ENCODE measurements around the gene CAVIN3.

Gene CAVIN3

DNA sequence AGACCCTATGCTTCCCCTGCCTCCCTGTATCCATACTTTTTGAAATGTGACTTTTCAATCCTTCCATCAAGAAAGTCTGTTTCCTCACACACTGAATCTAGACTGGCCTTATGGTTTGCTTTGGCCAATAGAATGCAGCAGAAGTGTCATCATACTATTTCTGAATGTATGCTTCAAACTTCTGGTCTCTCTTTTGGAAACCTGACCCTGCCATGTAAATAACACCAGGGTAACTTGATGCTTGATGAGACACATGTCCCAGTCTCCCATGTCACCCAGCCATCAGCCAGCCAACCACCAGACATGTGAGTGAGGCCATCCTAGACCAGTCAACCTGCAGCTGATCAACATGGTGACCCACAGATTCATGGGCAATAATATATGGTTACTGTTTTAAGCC lies 29.7 kb upstream of the CAVIN3 start:
- Mint-ChIP-seq H3K27me3 (peaks cover 0 to 6% of the 10 kb centered on the region in 2 donors), H3K4me1 (ENCODE audit: low read depth in 2 of 2) (peaks cover 0 to 6% of the 10 kb centered on the region in 2 donors), H3K36me3 (ENCODE audit: insufficient read depth) (no peaks in the 10 kb centered on the region), H3K27ac (no peak overlapping the region), H3K4me3 (no peak overlapping the region), H3K9me3 (no peaks in the 10 kb centered on the region)
- DNase-seq (no peak), ATAC-seq (replicated peaks) (no peak)

DNA sequence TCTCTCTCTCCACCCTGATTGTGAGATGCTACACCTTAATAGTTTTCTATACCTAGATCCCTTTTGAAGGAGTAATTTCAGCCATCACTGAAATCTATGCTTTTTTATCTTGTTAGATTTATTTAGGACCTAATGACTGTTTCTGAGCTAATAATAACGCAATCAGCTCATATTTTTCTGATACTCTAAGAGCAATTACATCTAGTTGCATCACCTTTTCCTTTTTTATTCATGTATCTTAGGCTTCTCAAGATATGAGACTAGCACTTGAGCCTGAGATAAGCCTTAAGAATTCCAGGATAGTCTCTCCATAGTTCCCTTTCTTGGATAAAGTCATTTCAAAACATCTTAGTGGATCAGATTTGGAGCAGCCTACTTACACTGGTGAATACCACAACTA lies 25.1 kb upstream of the CAVIN3 start:
- Mint-ChIP-seq H3K4me3 (no peak overlapping the region), H3K36me3 (ENCODE audit: insufficient read depth) (no peaks in the 10 kb centered on the region), H3K27ac (no peak overlapping the region), H3K9me3 (no peaks in the 10 kb centered on the region), H3K27me3 (peaks cover 0 to 12% of the 10 kb centered on the region in 2 donors), H3K4me1 (ENCODE audit: low read depth in 2 of 2) (no peaks in the 10 kb centered on the region)
- DNase-seq = no peak
- ATAC-seq (replicated peaks) = no peak

DNA sequence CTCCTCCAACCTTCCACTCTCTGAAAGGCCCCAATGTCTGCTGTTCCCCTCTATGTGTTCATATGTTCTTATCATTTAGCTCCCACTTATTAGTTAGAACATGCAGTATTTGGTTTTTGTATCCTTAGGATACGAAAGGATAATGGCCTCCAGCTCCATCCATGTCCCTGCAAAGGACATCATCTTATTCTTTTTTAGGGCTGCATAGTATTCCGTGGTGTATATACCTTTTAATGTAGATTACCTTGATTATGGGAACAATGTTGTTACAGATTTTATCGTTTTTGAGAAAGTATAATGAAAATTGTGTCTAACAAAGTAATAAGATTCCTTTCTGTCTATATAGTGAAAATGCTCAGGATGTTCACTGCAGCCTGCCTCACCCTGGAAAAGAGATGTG lies 16.0 kb upstream of the CAVIN3 start:
- Mint-ChIP-seq H3K27me3 (peaks cover 24 to 28% of the 10 kb centered on the region in 2 donors), H3K27ac (no peak overlapping the region), H3K4me3 (no peak overlapping the region), H3K36me3 (ENCODE audit: insufficient read depth) (peaks cover 3% of the 10 kb centered on the region), H3K4me1 (ENCODE audit: low read depth in 2 of 2) (no peaks in the 10 kb centered on the region), H3K9me3 (no peaks in the 10 kb centered on the region)
- DNase-seq = no peak
- no peak for ATAC-seq (replicated peaks)

DNA sequence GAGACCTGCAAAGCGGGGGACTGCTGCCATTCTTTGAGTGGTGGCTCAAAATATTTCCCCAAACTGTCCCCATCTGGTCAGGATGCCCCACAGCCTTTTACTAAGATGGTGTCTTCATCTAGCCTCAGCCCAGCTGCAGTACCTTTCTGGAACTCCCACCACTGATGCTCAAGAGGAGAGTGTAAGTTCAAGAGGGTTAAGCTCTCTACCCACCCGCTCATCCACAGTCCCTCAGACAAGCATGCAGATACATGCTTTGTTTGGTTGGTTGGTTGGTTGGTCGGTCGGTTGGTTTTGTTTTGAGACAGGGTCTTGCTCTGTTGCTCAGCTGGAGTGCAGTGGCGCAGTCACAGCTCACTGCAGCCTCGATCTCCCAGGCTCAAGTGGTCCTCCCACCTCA lies 14.5 kb upstream of the CAVIN3 start:
- H3K27ac Mint-ChIP-seq = no peak overlapping the region
- H3K9me3 Mint-ChIP-seq = no peaks in the 10 kb centered on the region
- peaks cover 3% of the 10 kb centered on the region for H3K36me3 Mint-ChIP-seq (ENCODE audit: insufficient read depth)
- ATAC-seq (replicated peaks) = no peak
- DNase-seq = no peak
- H3K27me3 Mint-ChIP-seq = peaks cover 26 to 30% of the 10 kb centered on the region in 2 donors
- no peaks in the 10 kb centered on the region for H3K4me1 Mint-ChIP-seq (ENCODE audit: low read depth in 2 of 2)
- no peak overlapping the region for H3K4me3 Mint-ChIP-seq

DNA sequence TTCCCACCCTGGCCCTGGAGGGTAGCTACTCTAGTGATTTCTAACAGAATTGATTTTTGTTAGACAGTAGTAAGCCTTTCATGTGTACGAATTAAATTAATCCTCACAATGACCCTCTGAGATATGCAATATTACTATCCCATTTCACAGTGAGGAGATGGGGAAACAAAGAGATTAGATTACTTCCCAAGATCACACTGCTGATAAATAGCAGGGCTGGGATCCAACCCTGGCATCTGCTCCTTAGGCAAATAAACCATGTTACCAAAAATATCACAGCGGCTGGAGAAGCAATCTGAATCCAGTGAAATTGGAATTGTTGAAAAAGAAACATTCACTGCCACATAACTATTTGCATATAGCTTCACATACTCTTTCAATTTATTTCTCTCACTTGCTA lies 12.8 kb upstream of the CAVIN3 start:
- no peak for ATAC-seq (replicated peaks)
- DNase-seq = no peak
- Mint-ChIP-seq H3K27ac (no peak overlapping the region), H3K4me3 (no peak overlapping the region), H3K4me1 (ENCODE audit: low read depth in 2 of 2) (no peaks in the 10 kb centered on the region), H3K36me3 (ENCODE audit: insufficient read depth) (peaks cover 3% of the 10 kb centered on the region), H3K9me3 (no peaks in the 10 kb centered on the region), H3K27me3 (peaks cover 19 to 25% of the 10 kb centered on the region in 2 donors)

- no peak for DNase-seq
- H3K4me1 Mint-ChIP-seq (ENCODE audit: low read depth in 2 of 2) = no peaks in the 10 kb centered on the region
Measured at GRCh38 chr11:6332066-6332465, 11.8 kb upstream of the CAVIN3 start.

GRCh38 chr11:6328321-6328720 lies 8.0 kb upstream of the CAVIN3 start:
- Mint-ChIP-seq H3K9me3 (no peaks in the 10 kb centered on the region), H3K4me3 (no peak overlapping the region), H3K27me3 (peaks cover 31 to 54% of the 10 kb centered on the region in 2 donors), H3K36me3 (ENCODE audit: insufficient read depth) (peaks cover 3% of the 10 kb centered on the region), H3K27ac (no peak overlapping the region), H3K4me1 (ENCODE audit: low read depth in 2 of 2) (no peaks in the 10 kb centered on the region)
- ATAC-seq (replicated peaks) (no peak), DNase-seq (no peak)

More at GRCh38 chr11:6332066-6332465, 11.8 kb upstream of the CAVIN3 start:
- Mint-ChIP-seq H3K36me3 (ENCODE audit: insufficient read depth) (peaks cover 3% of the 10 kb centered on the region), H3K27me3 (peaks cover 28 to 33% of the 10 kb centered on the region in 2 donors), H3K4me3 (no peak overlapping the region), H3K9me3 (no peaks in the 10 kb centered on the region), H3K27ac (no peak overlapping the region)
- ATAC-seq (replicated peaks) = no peak

GRCh38 chr11:6327806-6328205 lies 7.5 kb upstream of the CAVIN3 start:
- Mint-ChIP-seq H3K4me3 (no peak overlapping the region), H3K4me1 (ENCODE audit: low read depth in 2 of 2) (no peaks in the 10 kb centered on the region), H3K27ac (no peak overlapping the region), H3K27me3 (peaks cover 36 to 54% of the 10 kb centered on the region in 2 donors), H3K36me3 (ENCODE audit: insufficient read depth) (peaks cover 3% of the 10 kb centered on the region), H3K9me3 (no peaks in the 10 kb centered on the region)
- DNase-seq (no peak), ATAC-seq (replicated peaks) (no peak)

DNA sequence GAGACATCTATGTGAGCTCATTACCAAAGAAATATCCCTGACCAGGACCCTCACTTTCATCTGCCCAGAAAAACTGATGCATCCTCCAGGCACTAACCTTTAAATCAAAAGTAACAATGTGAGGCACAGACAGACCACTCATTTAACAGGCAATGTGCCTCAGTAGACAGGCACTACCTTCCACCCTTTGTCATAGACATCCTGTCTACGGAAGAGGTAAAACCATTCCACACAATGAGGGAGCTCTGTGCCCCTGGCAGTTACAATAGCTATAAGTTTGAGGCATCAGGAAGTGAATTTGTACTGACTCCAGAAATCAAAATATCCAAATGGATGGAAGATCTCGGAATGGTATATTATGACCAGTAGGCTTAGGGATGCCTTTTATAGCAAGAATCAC lies 6.7 kb upstream of the CAVIN3 start:
- no peak for DNase-seq
- no peak for ATAC-seq (replicated peaks)
- Mint-ChIP-seq H3K27ac (no peak overlapping the region), H3K4me1 (ENCODE audit: low read depth in 2 of 2) (no peaks in the 10 kb centered on the region), H3K27me3 (peaks cover 39 to 60% of the 10 kb centered on the region in 2 donors), H3K4me3 (no peak overlapping the region), H3K36me3 (ENCODE audit: insufficient read depth) (peaks cover 3% of the 10 kb centered on the region), H3K9me3 (no peaks in the 10 kb centered on the region)

DNA sequence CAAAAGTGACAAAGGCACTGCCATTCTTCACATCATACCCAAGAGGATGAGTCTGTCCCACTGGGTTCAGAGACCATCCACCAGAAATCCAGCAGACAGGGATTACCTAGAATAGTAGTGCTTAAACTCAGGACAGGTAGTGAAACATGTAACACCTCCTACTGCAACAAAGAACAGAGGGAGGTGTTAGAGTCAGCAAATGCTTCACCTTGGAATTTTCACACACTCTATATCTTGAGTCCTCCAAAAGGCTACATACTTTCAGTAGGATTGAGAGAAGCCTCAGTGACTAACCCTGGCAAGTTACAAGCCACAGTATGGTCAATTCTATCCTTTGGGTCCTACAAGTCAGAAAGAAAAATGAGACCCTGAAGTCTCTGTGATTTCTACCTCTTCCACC lies 6.0 kb upstream of the CAVIN3 start:
- no peak overlapping the region for H3K27ac Mint-ChIP-seq
- no peak for DNase-seq
- no peak for ATAC-seq (replicated peaks)
- peaks cover 0 to 1% of the 10 kb centered on the region in 2 donors for H3K4me1 Mint-ChIP-seq (ENCODE audit: low read depth in 2 of 2)
- no peak overlapping the region for H3K4me3 Mint-ChIP-seq
- no peaks in the 10 kb centered on the region for H3K36me3 Mint-ChIP-seq (ENCODE audit: insufficient read depth)
- peaks cover 44 to 66% of the 10 kb centered on the region in 2 donors for H3K27me3 Mint-ChIP-seq
- H3K9me3 Mint-ChIP-seq = no peaks in the 10 kb centered on the region

DNA sequence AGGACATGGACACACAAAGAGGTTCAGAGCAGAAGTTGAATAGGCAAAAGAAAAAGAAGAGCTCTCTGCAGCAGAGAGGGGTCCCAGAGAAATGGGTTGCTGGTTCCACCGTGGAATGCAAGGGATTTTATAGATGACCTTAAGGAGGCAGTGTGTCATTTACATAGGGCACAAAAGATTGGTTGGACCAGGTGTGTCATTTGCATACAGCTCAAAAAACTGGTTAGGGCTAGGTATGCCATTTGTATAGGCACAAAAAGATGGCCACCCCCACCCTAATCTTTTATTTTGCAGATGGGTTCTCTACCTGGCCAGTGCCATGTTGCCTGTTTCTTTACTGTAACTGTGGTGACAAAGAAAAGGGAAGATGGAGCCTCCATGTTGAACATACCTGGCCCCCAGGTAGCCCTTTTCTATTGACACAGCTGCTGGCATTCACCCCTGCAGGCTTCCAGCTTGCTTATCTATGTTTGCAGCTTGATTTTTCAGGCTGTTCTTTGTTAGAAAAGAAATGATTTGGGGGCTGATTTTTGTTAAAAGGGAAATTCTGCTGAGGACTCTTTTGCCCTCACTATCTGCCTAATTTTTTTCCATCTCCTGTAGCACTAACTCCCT lies 3.1 kb upstream of the CAVIN3 start:
- no peak for DNase-seq

GRCh38 chr11:6321961-6322362 lies 1.7 kb upstream of the CAVIN3 start:
- H3K9me3 Mint-ChIP-seq = no peaks in the 10 kb centered on the region
- no peak overlapping the region for H3K27ac Mint-ChIP-seq
- DNase-seq (no peak), ATAC-seq (replicated peaks) (no peak)
- H3K4me3 Mint-ChIP-seq = no peak overlapping the region
- no peaks in the 10 kb centered on the region for H3K36me3 Mint-ChIP-seq (ENCODE audit: insufficient read depth)
- H3K4me1 Mint-ChIP-seq (ENCODE audit: low read depth in 2 of 2) = peaks cover 4 to 11% of the 10 kb centered on the region in 2 donors
- H3K27me3 Mint-ChIP-seq = peaks cover 58 to 86% of the 10 kb centered on the region in 2 donors

More for the DNA sequence above, 3.1 kb upstream of the CAVIN3 start:
- peaks cover 53 to 84% of the 10 kb centered on the region in 2 donors for H3K27me3 Mint-ChIP-seq
- H3K36me3 Mint-ChIP-seq (ENCODE audit: insufficient read depth) = no peaks in the 10 kb centered on the region
- no peak for ATAC-seq (replicated peaks)
- H3K27ac Mint-ChIP-seq = no peak overlapping the region
- no peak overlapping the region for H3K4me3 Mint-ChIP-seq
- H3K9me3 Mint-ChIP-seq = no peaks in the 10 kb centered on the region
- H3K4me1 Mint-ChIP-seq (ENCODE audit: low read depth in 2 of 2) = peaks cover 4 to 11% of the 10 kb centered on the region in 2 donors

GRCh38 chr11:6321356-6321755 lies 1.1 kb upstream of the CAVIN3 start:
- Mint-ChIP-seq H3K4me3 (peak overlapping the region in 1 of 2 donors; percentile 76), H3K36me3 (ENCODE audit: insufficient read depth) (no peaks in the 10 kb centered on the region), H3K4me1 (ENCODE audit: low read depth in 2 of 2) (peaks cover 4 to 11% of the 10 kb centered on the region in 2 donors), H3K9me3 (no peaks in the 10 kb centered on the region), H3K27me3 (peaks cover 57 to 86% of the 10 kb centered on the region in 2 donors), H3K27ac (no peak overlapping the region)
- ATAC-seq (replicated peaks) (no peak), DNase-seq (no peak)

DNA sequence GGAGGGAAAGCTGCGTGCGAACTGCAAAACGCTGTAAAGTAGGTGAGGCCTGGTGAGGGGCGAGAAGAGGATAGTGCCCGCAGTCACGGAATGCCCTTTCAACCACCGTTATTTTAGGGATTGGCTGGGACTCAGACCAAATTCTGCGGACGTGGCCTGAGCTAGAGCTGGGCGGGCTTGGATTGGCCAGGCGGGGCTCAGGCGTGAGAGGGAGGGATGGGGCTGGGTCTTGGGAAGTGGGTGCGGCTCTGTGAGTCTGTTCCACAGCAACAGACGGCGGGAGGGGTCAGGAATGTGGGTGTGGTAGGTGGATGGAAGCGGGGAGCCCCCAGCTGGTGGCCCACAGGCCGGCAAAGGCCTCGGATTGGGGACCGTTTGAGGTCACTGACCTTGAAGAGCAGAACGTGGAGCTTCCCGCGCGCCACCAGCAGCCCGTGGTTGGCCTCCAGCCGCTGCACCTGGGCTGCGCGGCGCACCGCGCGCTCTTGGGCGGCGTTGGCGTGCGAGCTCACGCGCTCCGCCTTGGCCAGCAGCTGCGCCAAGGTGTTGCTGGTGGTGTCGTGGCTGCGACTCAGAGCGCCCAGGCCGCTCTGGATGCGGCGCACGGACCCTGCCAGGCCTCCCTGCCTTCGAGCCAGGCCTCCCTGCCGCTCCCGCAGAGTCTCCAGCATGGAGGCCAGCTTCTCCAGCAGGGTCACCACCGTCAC lies 444 bp downstream of the CAVIN3 start:
- Mint-ChIP-seq H3K4me3 (peak overlapping the region in 1 of 2 donors; percentile 76), H3K36me3 (ENCODE audit: insufficient read depth) (no peaks in the 10 kb centered on the region), H3K4me1 (ENCODE audit: low read depth in 2 of 2) (peaks cover 4 to 11% of the 10 kb centered on the region in 2 donors), H3K27ac (no peak overlapping the region), H3K9me3 (no peaks in the 10 kb centered on the region), H3K27me3 (peaks cover 66 to 91% of the 10 kb centered on the region in 2 donors)
- no peak for DNase-seq
- peak; percentile 39 for ATAC-seq (replicated peaks)
